Measurements from ENCODE around the gene HABP4. TPM values are rescaled to one million over a fixed set of nuclear protein-coding genes. Genes with fewer than 3 reads are reported as not detected.

The HABP4 gene
- total and polyA plus RNA-seq, 9 of the 15 experiments (the other 6 are each of a cell fraction or from before 2014, with no cell fraction given), result 0.38 to 2.4 (median 1.9) TPM

DNA sequence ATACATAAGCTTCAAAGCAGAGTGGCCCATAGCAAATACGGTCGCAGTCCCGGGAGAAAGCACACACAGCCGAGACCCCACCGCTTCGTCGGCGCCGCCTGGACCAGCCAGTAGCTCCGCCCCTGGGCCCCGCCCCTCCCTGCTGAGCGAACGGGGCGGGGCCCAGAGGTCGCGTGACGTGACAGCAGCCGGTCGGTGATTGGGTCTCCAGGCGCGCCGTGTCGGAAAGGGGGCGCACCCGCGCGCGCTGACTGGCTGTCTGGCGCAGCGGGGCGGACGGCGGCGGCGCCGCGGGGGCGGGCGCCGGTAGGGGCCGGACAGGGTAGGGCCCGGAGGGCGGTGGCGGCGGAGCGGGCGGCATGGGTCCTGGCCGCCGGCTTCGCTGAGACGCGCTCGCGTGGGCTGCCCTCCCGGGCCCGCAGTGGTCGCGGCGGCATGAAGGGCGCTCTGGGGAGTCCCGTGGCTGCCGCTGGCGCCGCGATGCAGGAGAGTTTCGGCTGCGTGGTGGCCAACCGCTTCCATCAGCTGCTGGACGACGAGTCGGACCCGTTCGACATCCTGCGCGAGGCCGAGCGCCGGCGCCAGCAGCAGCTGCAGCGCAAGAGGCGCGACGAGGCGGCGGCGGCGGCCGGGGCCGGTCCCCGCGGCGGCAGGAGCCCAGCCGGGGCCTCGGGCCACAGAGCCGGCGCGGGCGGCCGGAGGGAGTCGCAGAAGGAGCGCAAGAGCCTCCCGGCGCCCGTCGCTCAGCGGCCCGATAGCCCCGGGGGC is at the start of gene HABP4 (continued):
- TF ChIP-seq PKNOX1 (IDR thresholded peaks at IDR 0.05) (peak; percentile 78), TSC22D4 (tag; IDR thresholded peaks at IDR 0.05) (no peak), TOE1 (IDR thresholded peaks at IDR 0.05; ENCODE audit: borderline replicate concordance) (peak; percentile 38; the same call in 1 of the 2 replicates), TOE1 (CRISPR knock-in tag; IDR thresholded peaks at IDR 0.05; ENCODE audit: borderline replicate concordance, low read depth) (no peak), BRD9 (IDR thresholded peaks at IDR 0.05; ENCODE audit: low read depth, partially characterized antibody) (no peak)

- Histone ChIP-seq H3K27ac (ENCODE audit: extremely low read depth, low read depth, low read length) (0 out of 3 replicates have a peak overlapping the region, but pooled peaks have one; percentile 22), H3K27me3 (ENCODE audit: control insufficient read depth in 2 of 2, insufficient read depth in 2 of 2, low read length in 2 of 2) (no peaks in the 10 kb centered on the region), H3K79me2 (ENCODE audit: control insufficient read depth, insufficient read depth, low read length) (peaks cover 87% of the 10 kb centered on the region), H3K9ac (ENCODE audit: insufficient read depth in 1 of 2, low read depth in 2 of 2, low read length in 2 of 2) (no peak overlapping the region), H3K4me2 (ENCODE audit: insufficient read depth, low read length) (no peak overlapping the region), H4K20me1 (replicated peaks; ENCODE audit: control insufficient read depth, insufficient read depth, low read length) (peaks cover 2% of the 10 kb centered on the region; the same call in 1 of the 2 replicates), H3K9me1 (ENCODE audit: control insufficient read depth, insufficient read depth, low read length) (no peaks in the 10 kb centered on the region), H2AFZ (ENCODE audit: low read depth, low read length) (no peak overlapping the region), H3K9me3 (replicated peaks; ENCODE audit: control insufficient read depth, insufficient read depth, low read depth, low read length) (0 out of 2 replicates have a peak, but pooled peaks cover 1% of the 10 kb centered on the region), H3K4me3 (no peak overlapping the region), H3K4me1 (replicated peaks in 1 of 2; ENCODE audit: control insufficient read depth in 2 of 2, insufficient read depth in 2 of 2, low read length in 2 of 2) (peaks cover 7 to 8% of the 10 kb centered on the region in 2 experiments; a peak in 3 of 5 replicates), H3K36me3 (ENCODE audit: control insufficient read depth, insufficient read depth, low read length) (peaks cover 50% of the 10 kb centered on the region)
- peak; percentile 73 for ATAC-seq
- CTCF ChIA-PET (ENCODE audit: low intra/inter-chr PET ratio), result no interaction called here
- FAIRE-seq, result peak; percentile 35
- 72% methylated on average over 9 of the region's 9 CpGs for WGBS (ENCODE audit: insufficient coverage, low coverage, missing lambda C conversion rate)
- in situ Hi-C loops (cut with MboI) (no loop called here), intact Hi-C loops (cut with micrococcal nuclease) (no loop called here)
- DNase-seq (ENCODE audit: extremely low read depth in 1 of 4, low spot score in 3 of 4), result peak in 1 of 4 experiments; percentile 37
- TF ChIP-seq PBX2 (CRISPR knock-in tag; IDR thresholded peaks at IDR 0.05; ENCODE audit: low read depth) (no peak), PBX2 (tag; conservative IDR thresholded peaks at IDR 0.05; ENCODE audit: low read depth) (no peak), MECOM (CRISPR knock-in tag; IDR thresholded peaks at IDR 0.05) (no peak), ZNF197 (CRISPR knock-in tag; IDR thresholded peaks at IDR 0.05; ENCODE audit: low read depth) (no peak), BMI1 (IDR thresholded peaks at IDR 0.05; ENCODE audit: low read length) (no peak), NUFIP1 (IDR thresholded peaks at IDR 0.05; ENCODE audit: partially characterized antibody) (no peak), NFRKB (IDR thresholded peaks at IDR 0.05; ENCODE audit: low read depth) (no peak), SUPT5H (IDR thresholded peaks at IDR 0.05) (peak; percentile 34), POLR2A (conservative IDR thresholded peaks at IDR 0.05) (peak; percentile 50; the same call in 1 of the 2 replicates), ZNF316 (IDR thresholded peaks at IDR 0.05) (0 out of 2 replicates have a peak, but pooled peaks have one; percentile 10), NFYB (IDR thresholded peaks at IDR 0.05; ENCODE audit: extremely low read depth, insufficient read length) (peak; percentile 20), POLR2AphosphoS5 (IDR thresholded peaks at IDR 0.05; ENCODE audit: control insufficient read depth, insufficient read depth, low read depth, low read length) (peak; percentile 48; the same call in 1 of the 2 replicates)
- POLR2A ChIA-PET, result interaction anchor here (0.7 to 1.6 kb wide), 4 partner anchors 11 to 24 kb away, joined by 3 to 4 read pairs (median 3); no protein-coding TSS in a partner anchor
- BruUV-seq (replicated peaks), result no TSS peak
Measured at GRCh38 chr9:96408409-96409280, 41.3 kb upstream of the HABP4 start.
